ENCODE results near the gene MAS1.

DNA sequence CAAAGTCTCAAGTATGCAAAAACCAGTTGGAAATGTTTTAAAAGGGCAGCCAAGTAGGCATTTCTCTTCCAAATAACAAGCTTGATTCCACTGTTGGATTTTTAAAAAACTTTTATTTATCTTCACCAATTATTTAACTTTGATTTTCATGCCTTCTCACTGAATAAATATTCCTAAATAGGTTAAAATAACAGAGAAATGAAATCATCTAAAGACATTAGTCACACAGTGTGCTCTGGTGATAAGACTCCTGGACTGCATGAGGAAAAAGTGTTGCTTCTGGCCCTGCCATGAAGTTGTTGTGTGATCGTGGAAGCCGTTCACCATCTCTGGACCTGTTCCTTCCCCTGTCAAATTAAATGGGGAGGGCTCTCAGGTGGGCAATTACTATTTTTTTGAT lies 44.3 kb downstream of the MAS1 start:
- TF ChIP-seq RAD21 (IDR thresholded peaks at IDR 0.05) (no peak), HNF4A (conservative IDR thresholded peaks at IDR 0.05) (no peak), TAF1 (conservative IDR thresholded peaks at IDR 0.05) (no peak), SP1 (IDR thresholded peaks at IDR 0.05) (no peak), FOXA1 (IDR thresholded peaks at IDR 0.05) (no peak), YY1 (IDR thresholded peaks at IDR 0.05) (no peak), GABPA (IDR thresholded peaks at IDR 0.05 in 1 of 2, conservative IDR thresholded peaks at IDR 0.05 in 1 of 2) (no peak), NR2F2 (IDR thresholded peaks at IDR 0.05) (no peak)
- TF ChIP-seq, protein P1, sequence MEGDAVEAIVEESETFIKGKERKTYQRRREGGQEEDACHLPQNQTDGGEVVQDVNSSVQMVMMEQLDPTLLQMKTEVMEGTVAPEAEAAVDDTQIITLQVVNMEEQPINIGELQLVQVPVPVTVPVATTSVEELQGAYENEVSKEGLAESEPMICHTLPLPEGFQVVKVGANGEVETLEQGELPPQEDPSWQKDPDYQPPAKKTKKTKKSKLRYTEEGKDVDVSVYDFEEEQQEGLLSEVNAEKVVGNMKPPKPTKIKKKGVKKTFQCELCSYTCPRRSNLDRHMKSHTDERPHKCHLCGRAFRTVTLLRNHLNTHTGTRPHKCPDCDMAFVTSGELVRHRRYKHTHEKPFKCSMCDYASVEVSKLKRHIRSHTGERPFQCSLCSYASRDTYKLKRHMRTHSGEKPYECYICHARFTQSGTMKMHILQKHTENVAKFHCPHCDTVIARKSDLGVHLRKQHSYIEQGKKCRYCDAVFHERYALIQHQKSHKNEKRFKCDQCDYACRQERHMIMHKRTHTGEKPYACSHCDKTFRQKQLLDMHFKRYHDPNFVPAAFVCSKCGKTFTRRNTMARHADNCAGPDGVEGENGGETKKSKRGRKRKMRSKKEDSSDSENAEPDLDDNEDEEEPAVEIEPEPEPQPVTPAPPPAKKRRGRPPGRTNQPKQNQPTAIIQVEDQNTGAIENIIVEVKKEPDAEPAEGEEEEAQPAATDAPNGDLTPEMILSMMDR (IDR thresholded peaks at IDR 0.05; ENCODE audit: low read depth, low read length, missing input control), result no peak
- TF ChIP-seq, protein P2, sequence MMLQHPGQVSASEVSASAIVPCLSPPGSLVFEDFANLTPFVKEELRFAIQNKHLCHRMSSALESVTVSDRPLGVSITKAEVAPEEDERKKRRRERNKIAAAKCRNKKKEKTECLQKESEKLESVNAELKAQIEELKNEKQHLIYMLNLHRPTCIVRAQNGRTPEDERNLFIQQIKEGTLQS (IDR thresholded peaks at IDR 0.05), result no peak
- TF ChIP-seq, protein P3, sequence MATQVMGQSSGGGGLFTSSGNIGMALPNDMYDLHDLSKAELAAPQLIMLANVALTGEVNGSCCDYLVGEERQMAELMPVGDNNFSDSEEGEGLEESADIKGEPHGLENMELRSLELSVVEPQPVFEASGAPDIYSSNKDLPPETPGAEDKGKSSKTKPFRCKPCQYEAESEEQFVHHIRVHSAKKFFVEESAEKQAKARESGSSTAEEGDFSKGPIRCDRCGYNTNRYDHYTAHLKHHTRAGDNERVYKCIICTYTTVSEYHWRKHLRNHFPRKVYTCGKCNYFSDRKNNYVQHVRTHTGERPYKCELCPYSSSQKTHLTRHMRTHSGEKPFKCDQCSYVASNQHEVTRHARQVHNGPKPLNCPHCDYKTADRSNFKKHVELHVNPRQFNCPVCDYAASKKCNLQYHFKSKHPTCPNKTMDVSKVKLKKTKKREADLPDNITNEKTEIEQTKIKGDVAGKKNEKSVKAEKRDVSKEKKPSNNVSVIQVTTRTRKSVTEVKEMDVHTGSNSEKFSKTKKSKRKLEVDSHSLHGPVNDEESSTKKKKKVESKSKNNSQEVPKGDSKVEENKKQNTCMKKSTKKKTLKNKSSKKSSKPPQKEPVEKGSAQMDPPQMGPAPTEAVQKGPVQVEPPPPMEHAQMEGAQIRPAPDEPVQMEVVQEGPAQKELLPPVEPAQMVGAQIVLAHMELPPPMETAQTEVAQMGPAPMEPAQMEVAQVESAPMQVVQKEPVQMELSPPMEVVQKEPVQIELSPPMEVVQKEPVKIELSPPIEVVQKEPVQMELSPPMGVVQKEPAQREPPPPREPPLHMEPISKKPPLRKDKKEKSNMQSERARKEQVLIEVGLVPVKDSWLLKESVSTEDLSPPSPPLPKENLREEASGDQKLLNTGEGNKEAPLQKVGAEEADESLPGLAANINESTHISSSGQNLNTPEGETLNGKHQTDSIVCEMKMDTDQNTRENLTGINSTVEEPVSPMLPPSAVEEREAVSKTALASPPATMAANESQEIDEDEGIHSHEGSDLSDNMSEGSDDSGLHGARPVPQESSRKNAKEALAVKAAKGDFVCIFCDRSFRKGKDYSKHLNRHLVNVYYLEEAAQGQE (IDR thresholded peaks at IDR 0.05), result no peak
- TF ChIP-seq, protein P4, sequence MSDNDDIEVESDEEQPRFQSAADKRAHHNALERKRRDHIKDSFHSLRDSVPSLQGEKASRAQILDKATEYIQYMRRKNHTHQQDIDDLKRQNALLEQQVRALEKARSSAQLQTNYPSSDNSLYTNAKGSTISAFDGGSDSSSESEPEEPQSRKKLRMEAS (IDR thresholded peaks at IDR 0.05), result no peak
- TF ChIP-seq, protein P5, sequence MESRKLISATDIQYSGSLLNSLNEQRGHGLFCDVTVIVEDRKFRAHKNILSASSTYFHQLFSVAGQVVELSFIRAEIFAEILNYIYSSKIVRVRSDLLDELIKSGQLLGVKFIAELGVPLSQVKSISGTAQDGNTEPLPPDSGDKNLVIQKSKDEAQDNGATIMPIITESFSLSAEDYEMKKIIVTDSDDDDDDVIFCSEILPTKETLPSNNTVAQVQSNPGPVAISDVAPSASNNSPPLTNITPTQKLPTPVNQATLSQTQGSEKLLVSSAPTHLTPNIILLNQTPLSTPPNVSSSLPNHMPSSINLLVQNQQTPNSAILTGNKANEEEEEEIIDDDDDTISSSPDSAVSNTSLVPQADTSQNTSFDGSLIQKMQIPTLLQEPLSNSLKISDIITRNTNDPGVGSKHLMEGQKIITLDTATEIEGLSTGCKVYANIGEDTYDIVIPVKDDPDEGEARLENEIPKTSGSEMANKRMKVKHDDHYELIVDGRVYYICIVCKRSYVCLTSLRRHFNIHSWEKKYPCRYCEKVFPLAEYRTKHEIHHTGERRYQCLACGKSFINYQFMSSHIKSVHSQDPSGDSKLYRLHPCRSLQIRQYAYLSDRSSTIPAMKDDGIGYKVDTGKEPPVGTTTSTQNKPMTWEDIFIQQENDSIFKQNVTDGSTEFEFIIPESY (IDR thresholded peaks at IDR 0.05), result no peak

Data from liver (tissue), 3 donors.